Epithelial cell of prostate (primary cell): ENCODE results near the gene SIRT4.

Experiments
- DNase-seq: peaks from one replicate; pipeline ENCODE4 v3.0.0-alpha.2; 2011; ENCODE audit warnings: low read depth, low spot score
- H3K27ac ChIP-seq: fragments of 450-650 bp; 2 replicates; pipeline ENCODE4 v1.5.1; 2017; ENCODE audit warnings: mild to moderate bottlenecking

The SIRT4 gene

GRCh38 chr12:120361506-120362208 is 59.5 kb downstream of the SIRT4 start:
- H3K27ac ChIP-seq, result no peak overlapping the region

More at GRCh38 chr12:120361506-120362208, 59.5 kb downstream of the SIRT4 start:
- DNase-seq, result no peak
